GM12874 (cell line): ENCODE results near the gene SRSF2.

Experiments used
- TF ChIP-seq, protein P1 (sequence below): IDR thresholded peaks from 2 replicates; pipeline ENCODE4 v1.5.1; 2011; ENCODE audit warnings: low read depth, mild to moderate bottlenecking, control low read depth, low read length, moderate library complexity; ENCODE audit not compliant: insufficient read depth

The SRSF2 gene

DNA sequence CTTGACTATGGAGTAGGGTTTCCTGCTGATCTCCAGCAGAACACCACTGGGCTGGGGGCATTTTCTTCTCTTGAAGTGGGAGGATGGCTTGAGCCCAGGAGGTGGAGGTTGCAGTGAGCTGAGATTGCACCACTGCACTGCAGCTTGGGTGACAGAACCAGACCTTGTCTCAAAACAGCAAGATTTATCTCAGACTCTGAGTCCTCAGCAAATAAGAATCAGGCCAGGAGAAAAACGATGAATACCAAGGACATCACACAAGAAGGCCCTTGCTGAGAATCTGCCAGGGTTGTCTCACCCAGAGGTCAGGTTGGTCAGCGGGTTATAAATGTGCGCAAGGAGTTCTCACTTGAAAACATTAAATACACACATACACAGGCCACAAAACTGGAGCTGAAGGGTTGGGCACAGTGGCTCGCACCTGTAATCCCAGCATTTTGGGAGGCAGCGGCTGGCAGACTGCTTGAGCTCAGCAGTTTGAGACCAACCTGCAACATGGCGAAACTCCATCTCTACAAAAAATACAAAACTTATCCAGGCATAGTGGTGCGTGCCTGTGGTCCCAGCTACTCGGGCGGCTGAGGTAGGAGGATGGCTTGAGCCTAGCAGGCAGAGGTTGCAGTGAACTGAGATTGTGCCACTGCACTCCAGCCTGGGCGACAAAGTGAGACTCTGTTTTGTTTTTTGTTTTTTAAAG lies 34.0 kb downstream of the SRSF2 start:
- TF ChIP-seq, protein P1, sequence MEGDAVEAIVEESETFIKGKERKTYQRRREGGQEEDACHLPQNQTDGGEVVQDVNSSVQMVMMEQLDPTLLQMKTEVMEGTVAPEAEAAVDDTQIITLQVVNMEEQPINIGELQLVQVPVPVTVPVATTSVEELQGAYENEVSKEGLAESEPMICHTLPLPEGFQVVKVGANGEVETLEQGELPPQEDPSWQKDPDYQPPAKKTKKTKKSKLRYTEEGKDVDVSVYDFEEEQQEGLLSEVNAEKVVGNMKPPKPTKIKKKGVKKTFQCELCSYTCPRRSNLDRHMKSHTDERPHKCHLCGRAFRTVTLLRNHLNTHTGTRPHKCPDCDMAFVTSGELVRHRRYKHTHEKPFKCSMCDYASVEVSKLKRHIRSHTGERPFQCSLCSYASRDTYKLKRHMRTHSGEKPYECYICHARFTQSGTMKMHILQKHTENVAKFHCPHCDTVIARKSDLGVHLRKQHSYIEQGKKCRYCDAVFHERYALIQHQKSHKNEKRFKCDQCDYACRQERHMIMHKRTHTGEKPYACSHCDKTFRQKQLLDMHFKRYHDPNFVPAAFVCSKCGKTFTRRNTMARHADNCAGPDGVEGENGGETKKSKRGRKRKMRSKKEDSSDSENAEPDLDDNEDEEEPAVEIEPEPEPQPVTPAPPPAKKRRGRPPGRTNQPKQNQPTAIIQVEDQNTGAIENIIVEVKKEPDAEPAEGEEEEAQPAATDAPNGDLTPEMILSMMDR: no peak

DNA sequence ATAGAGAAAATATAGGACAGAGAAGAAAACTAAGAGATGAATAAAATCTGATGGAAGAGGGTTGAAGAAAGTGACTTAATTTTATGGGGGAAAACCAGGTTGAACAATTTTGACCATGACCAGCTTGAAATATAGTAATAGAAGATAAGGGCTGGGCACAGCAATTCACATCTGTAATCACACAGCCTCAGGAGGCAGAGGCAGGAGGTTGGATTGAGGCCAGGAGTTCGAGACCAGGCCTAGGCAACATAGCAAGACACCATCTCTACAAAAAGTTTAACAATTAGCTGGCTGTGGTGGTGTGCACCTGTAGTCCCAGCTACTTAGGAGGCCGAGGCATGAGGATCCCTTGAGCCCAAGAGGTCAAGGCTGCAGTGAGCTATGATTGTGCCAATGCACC lies 35.1 kb downstream of the SRSF2 start:
- TF ChIP-seq, protein P1: no peak

DNA sequence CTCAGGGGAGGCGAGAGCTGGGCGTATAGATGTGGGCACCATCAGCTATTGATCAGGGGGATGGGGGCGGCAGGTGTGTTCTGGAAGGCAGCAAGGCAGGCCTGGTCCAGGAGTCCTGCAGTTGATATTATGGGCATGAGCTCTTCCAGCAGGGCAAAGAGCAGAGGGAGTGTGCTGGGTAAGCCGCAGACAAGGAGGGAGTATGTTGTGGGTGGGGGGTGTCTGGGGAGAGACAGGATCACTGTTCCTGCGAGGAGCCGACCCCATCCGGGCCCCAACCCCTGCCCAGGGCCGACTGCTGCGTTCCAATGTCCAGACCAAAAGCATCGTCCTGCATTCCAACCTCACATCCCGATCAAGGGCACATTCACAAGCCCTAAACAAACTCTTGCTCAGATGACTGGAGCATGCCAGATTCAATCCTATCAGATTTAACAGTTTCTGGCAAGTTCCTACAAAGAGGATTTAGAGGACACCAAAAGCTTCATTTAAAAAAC lies 35.6 kb downstream of the SRSF2 start:
- TF ChIP-seq, protein P1: no peak

DNA sequence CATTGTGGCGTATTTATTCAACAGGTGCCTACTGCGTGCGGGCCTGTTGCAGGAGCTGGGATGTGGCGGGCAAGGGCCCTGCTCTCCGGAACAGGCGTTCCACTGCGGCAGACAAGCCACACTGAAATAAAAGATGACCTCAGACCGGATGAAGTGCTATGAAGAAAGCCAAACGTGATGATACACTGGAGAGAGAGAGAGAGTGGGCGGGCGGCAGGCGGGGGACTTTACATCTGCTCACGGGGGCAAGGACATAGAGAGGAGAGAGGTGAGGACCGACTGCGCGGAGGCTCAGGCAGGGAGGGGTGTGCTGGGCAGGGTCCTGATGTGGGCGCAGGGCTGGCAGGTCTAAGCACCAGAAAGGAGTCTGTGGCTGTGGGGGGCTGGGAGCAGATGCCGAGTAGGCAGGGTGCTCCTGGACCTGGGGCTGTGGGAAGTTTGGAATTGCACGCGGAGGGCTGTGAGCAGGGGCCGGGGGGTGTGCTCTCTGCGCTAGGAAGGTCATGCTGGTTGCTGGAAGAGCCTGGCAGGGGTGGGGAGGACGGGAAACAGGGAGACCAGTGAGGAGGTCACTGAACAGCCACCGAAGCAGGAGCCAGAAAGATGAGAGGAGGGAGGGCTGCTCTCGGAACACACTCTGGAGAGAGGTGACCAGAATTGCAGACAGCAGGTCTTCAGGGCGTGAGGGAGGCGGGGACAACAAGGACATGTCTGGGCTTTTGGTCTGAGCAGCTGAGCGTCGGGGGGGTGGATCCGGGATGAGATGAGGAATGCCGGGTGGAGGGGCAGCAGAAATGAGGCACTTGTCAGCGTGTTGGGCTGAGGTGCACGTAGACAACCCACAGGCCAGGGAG lies 36.3 kb downstream of the SRSF2 start:
- TF ChIP-seq, protein P1: no peak

DNA sequence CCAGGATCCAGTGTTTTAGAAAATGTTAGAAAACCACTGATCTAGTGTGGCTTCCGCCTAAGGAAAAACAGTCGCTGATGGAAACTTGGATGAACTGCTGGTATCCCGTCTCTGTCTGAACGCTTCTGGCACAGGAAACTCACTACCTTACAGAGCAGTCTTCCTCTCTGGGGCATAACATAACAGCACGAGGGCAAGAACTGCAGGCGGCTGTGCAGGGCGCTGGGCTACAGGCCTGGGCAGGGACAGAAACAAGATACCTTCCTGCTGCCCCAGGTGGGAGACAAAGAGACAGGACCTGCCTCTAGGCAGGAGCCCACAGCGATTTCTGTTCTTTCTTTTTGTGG lies 36.9 kb downstream of the SRSF2 start:
- TF ChIP-seq, protein P1: no peak

DNA sequence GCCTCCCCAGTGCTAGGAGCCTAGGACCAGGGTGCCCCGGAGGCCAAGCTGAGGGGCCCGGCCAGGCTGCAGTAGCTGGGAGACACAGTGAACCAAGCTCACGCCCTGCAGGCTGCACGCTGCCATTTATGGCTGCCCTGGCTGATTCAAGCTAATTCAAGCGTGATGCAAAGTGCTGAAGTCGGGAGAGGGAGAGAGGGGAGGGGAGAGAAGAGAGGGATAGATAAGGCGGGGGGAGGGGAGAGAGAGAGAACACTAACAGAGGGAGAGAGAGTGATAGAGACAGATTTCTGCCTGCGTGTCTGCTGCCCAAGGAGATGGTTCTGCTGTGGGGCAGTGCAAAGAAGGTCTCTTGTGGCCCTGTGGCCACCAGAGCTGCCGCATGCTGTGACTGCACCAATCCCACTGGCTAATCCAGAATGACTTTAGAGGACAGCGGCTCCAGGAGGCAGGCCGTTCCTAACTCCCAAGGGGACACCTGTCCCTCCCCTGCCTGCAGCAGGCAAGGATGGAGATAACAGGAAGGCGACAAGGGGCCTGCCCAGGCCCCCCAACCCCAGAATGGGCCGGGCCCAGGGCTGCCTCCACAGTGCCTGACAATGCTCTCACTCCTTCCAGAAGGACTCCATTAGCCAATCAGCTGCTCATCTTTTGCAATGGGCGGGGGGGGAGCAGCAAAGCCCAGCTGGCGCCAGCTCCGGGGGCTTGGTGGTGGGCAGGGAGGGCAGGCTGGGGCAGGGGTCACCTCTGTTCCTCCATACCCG lies 39.2 kb downstream of the SRSF2 start:
- TF ChIP-seq, protein P1: no peak
